Cardiac septum (tissue), 1 donor: ENCODE measurements around the gene BSND. TPM values are rescaled to one million over a fixed set of nuclear protein-coding genes. Genes with fewer than 3 reads are reported as not detected.

Experiments
- DNase-seq: peaks from one replicate; pipeline ENCODE4 v3.0.0-alpha.2; 2020; ENCODE audit warnings: low spot score
- intact Hi-C: fragments of 100-400 bp; cut with DNase I; formaldehyde crosslinking; loops from one replicate; pipeline ENCODE4 v1.14.0; 2022
- total RNA-seq: library from RNA; stranded (reverse); fragmentation: NEBNext Ultra II Directional; extraction: Animal tissue kit (Norgen Biotek cat#: 25700); gene quantifications from one replicate; pipeline ENCODE4 v1.2.1, GENCODE V29; 2021
- donor health status: DM: no; HTN: no; CAD: no.

Gene BSND
- total RNA-seq, 1 donor from 2014 or later: not detected

DNA sequence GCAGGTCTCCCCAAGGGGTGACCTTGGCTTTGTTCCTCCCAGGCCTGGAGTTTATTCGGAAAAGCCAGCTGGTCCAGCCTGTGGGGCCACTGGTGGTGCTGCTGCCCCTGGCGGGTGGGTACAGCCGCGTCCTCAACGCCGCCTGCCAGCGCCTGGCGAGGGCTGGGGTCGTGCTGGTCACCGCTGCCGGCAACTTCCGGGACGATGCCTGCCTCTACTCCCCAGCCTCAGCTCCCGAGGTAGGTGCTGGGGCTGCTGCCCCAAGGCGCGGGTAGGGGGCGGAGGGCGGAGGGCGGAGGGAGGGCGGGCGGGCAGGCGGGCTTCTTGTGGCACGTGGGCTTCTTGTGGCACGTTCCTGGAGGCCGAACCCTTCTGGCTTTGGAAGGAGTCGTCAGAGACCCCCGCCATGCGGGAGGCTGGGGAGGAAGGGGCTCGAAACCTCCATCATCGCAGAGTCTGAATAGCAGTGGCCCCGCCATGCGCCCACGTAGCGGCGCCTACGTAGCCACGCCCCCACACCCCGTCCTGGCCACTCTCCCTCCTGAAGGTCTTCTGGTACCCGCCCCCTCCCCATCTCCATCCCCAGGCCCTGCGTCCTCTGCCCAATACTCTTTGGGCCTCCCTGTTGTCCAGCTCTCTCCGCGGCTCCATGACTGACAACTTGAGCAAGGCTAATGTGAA, 57.4 kb downstream of the BSND start:
- intact Hi-C loops: no loop called here
- no peak for DNase-seq

DNA sequence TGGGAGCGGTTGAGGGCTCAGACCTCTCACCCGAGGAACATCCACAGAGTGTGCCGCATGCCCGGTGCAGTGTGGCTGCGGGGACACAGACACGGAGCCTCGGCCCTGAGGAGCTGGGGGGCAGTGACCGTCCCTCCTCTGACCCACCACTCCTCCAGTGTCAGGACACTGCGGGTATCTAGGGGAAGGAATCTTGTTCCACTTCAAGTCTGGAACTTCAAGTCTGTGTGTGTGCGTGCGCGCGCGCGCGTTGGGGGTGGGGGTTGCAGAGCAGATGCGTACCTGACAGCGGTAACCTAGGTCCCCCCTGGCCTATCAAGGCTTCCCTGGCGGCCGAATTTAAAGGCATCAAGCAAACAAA, 57.9 kb downstream of the BSND start:
- intact Hi-C loops: no loop called here
- DNase-seq: no peak

DNA sequence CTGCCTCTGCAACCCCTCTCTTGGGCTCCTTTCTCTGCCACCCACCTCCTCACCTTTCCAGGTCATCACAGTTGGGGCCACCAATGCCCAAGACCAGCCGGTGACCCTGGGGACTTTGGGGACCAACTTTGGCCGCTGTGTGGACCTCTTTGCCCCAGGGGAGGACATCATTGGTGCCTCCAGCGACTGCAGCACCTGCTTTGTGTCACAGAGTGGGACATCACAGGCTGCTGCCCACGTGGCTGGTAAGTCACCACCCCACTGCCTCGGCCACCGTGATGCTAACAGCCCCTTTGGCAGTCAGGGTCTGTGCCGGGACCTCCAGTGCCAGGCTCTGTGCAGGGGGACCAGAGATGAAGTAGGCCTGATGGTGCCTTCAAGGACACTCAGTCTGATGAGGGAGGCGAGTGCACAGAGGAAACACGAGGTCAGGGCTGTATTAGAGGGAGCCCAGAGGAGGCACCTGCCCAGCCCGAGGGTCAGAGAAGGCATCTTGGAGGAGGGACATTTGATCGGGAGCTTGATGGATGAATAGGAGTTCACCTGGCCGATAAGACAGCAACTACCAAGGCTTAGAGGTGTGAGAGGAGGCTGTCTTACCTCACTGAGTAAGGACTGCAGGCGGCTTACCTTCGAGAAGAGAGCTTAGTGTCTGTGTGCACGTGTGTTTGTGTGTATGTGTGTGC, 58.7 kb downstream of the BSND start:
- intact Hi-C loops: no loop called here
- no peak for DNase-seq

DNA sequence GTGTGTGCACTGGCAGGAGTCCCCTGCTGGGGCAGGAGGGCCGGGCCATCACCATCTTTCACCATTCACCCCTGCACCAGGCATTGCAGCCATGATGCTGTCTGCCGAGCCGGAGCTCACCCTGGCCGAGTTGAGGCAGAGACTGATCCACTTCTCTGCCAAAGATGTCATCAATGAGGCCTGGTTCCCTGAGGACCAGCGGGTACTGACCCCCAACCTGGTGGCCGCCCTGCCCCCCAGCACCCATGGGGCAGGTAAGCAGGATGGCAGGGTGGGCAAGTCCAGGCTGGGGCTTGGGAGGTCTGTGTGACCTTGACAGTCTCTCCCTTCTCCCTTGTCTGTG, 59.2 kb downstream of the BSND start:
- intact Hi-C loops: no loop called here
- no peak for DNase-seq

DNA sequence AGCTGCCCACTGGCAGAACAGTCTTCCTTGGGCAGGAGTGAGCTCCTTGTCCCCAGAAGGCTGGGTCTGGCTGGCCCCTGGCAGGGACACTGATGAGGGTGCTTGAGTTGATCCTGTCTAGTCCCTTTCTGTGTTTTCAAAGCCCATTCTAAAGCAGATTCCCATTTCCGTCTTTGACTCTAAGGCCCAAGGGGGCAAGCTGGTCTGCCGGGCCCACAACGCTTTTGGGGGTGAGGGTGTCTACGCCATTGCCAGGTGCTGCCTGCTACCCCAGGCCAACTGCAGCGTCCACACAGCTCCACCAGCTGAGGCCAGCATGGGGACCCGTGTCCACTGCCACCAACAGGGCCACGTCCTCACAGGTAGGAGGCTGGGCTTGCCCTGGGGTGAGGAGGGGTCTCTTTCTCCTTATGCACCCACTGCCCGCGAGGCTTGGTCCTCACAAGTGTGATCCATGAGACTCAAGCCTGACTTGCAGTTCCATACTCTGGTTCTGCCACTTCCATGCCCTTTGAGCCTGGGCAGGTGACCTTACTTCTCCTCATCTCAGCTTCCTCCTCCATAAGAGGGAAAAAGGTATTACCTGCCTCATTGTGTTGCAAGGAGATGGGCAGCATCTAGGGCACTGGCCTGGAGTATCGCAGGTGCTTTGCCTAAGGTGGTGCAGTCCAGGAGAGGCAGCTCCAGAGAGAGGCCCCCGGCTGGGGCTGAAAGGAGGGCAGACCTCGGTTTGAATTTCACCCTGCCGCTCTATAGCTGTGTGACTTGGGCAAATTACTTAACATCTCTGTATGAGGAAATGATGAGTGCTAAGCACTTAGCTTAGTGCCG, 60.8 kb downstream of the BSND start:
- DNase-seq: no peak
- intact Hi-C loops: no loop called here

DNA sequence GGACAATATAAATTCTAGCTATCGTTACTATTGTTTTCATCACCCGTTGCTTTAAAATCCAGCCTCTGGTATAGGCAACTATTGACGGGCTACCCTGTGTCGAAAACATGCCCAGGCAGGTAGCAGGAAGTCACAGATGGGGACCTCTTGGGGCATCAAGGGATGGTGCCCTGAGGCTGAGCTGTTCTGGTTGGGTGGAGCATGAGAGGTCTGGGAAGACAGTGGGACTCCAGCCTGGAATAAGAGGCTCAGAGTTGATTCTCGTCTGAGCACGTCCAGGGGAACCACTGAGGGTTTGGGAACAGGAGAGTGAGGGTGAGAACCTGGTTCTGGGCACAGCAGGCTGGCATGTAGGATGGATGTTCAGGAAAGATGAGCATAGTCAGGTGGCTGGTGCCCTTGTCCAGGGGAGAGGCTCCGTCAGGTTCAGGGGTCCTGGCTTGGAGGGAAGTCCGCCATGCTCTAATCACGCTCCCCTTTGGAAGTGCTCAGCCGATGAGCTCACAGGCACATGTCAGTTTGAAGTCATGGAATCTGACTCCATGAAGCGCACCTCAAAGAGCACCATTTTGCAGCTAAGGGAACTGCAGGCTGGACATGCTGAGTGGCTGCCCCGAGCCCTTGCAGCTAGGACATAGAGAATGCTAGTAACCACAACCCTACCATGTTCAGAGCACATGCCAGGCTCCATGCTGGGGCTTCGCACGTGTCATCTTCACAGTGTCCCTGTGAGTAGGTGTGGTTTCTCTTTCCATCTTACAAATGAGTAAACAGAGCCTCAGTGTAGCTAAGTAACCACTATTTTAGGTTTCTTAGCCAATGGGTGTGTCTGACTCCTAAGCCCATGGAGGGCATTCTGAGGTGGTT, 61.6 kb downstream of the BSND start:
- intact Hi-C loops: no loop called here
- no peak for DNase-seq

DNA sequence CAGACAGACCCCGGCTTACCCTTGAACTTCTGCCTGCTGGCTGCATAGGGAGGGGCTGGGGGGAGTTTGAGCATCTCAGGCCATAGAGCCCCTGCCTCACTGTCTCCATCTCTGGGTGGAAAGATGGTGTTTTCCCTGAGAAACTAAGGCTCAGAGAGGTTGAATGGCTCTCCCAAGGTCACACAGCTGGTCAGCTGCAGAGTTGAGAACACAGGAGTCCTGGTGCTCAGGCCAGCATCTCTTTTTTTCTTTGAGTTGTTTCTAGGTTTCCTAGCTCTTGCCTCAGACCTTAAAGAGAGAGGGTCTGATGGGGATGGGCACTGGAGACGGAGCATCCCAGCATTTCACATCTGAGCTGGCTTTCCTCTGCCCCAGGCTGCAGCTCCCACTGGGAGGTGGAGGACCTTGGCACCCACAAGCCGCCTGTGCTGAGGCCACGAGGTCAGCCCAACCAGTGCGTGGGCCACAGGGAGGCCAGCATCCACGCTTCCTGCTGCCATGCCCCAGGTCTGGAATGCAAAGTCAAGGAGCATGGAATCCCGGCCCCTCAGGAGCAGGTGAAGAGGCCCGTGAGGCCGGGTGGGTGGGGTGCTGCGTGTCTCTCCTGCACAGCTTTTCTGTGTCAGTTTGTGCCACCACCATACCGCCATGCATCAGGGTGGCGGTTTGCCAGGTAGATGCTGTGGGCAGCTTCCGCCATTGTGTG, 62.4 kb downstream of the BSND start:
- no peak for DNase-seq
- intact Hi-C loops: no loop called here

Other genes starting within 250 kb of the BSND start
- gene PARS2, start 234.4 kb upstream of the BSND start, total RNA-seq: 3.8 TPM
- gene TTC22, start 197.6 kb upstream of the BSND start, total RNA-seq: 0.08 TPM
- gene DHCR24, start 111.7 kb upstream of the BSND start, total RNA-seq: 40.3 TPM
- not detected for gene TMEM61, start 18.3 kb upstream of the BSND start, total RNA-seq
- gene PCSK9, start 40.6 kb downstream of the BSND start, total RNA-seq: not detected
- gene USP24, start 216.4 kb downstream of the BSND start, total RNA-seq: 45.1 TPM